Ovary (tissue), 9 donors: ENCODE measurements around the gene DUOXA2. TPM values are rescaled to one million over a fixed set of nuclear protein-coding genes. Genes with fewer than 3 reads are reported as not detected.
"Not testable (repeated sequence)": the region's sequence is repeated elsewhere in the genome, so short reads cannot be mapped to it uniquely, and the experiment has no call there.

Source experiments
- DNase-seq, 5 donors: peaks; one replicate each; pipeline ENCODE4 v3.0.0-alpha.2; 2019 to 2020
- H3K27ac ChIP-seq, 2 donors: fragments of 200-600 bp; one replicate each; pipeline versions ENCODE4 v1.5.1 to v1.8.0; 2019 to 2022
- H3K27me3 ChIP-seq: fragments of 200-600 bp; one replicate; pipeline ENCODE4 v1.8.0; 2022
- H3K36me3 ChIP-seq: fragments of 200-600 bp; sonication (generic); one replicate; pipeline ENCODE4 v1.5.1; 2019
- H3K4me1 ChIP-seq: one replicate; pipeline ENCODE4 v1.8.1; 2013; ENCODE audit warnings: mild to moderate bottlenecking, moderate library complexity; ENCODE audit not compliant: insufficient read depth
- H3K4me3 ChIP-seq: fragments of 200-600 bp; sonication (generic); one replicate; pipeline ENCODE4 v1.5.1; 2017
- H3K9me3 ChIP-seq, 2 donors: fragments of 200-600 bp in 1 of 2; sonication (generic) in 1 of 2; one replicate each; pipeline versions ENCODE4 v1.5.1 to v1.8.1; 2013 to 2019; ENCODE audit warnings: mild to moderate bottlenecking in 1 of 2, moderate library complexity in 1 of 2
- EP300 ChIP-seq: sonication (generic); formaldehyde crosslinking; IDR thresholded peaks from one replicate; pipeline ENCODE4 v1.6.1; 2017; ENCODE audit warnings: antibody characterized with exemption
- POLR2A ChIP-seq: fragments of 450-650 bp; IDR thresholded peaks from one replicate; pipeline ENCODE4 v1.6.1; 2017; ENCODE audit warnings: antibody characterized with exemption, mild to moderate bottlenecking, moderate library complexity
- WGBS, 3 donors: extraction: QIAGEN DNeasy Blood & Tissue Kit in 1 of 3; methylation state at CpG; one replicate each; pipeline versions ENCODE4 v1.1.5 to v1.1.7; 2013 to 2017; 5-methylcytosine and 5-hydroxymethylcytosine counted together
- intact Hi-C, 4 donors: fragments of 100-400 bp; cut with DNase I; formaldehyde crosslinking; loops; one replicate each; pipeline versions ENCODE4 v1.11.0 to v1.15.1; 2022 to 2023
- polyA plus RNA-seq, 2 donors: library from polyadenylated mRNA; stranded (reverse); fragments of 200-250 nt in 1 of 2; fragments of 350-450 nt in 1 of 2; fragmentation: Illumina TruSeq in 1 of 2; extraction: RNeasy Lipid Tissue Mini Kit (QIAGEN cat#74804) in 1 of 2; gene quantifications; one replicate each; pipeline ENCODE4 v1.2.3, GENCODE V29; 2013 to 2014
- total RNA-seq, 7 donors: library from RNA; depleted of rRNA in 2 of 7; stranded (reverse); fragments of >200 nt in 2 of 7; fragmentation: NEBNext Ultra II Directional in 3 of 7; extraction: Animal tissue kit (Norgen Biotek cat#: 25700) in 3 of 7; gene quantifications; one replicate each; pipeline versions ENCODE4 v1.1.0 to v1.2.4, GENCODE V29; 2016 to 2023
- TF ChIP-seq, protein P1 (sequence below), 3 donors: fragments of 450-650 bp in 2 of 3; fragments of 200-600 bp in 1 of 3; IDR thresholded peaks; one replicate each; pipeline versions ENCODE4 v1.5.1 to v1.8.0; 2016 to 2022; ENCODE audit warnings: antibody characterized with exemption in 3 of 3, mild to moderate bottlenecking in 1 of 3
- donor health status: DM: no; HTN: no; CAD: no; lungs with moderate emphysema.
- donor health status: DM: no; HTN: no; CAD: no.
- donor health status: Bipolar disorder and iron deficiency.
- donor health status: DM: yes; HTN: yes; CAD: no.
- donor health status: DM: no; HTN: no; CAD: no.
- donor health status: DM: yes; HTN: yes; CAD: no.

DUOXA2 gene
- total and polyA plus RNA-seq, 9 donors = 0.17 to 0.18 TPM; not detected in 7

GRCh38 chr15:45099549-45100165, 14.5 kb upstream of the DUOXA2 start:
- Histone ChIP-seq H3K27me3 (no peaks in the 10 kb centered on the region), H3K36me3 (no peaks in the 10 kb centered on the region), H3K4me1 (no peaks in the 10 kb centered on the region), H3K27ac (no peak overlapping the region), H3K4me3 (no peak overlapping the region), H3K9me3 (no peaks in the 10 kb centered on the region)
- intact Hi-C loops = no loop called here
- WGBS, 3 donors = 85 to 89% (median 87%) methylated on average over 23 of the region's 23 CpGs
- peak in 1 of 5 donors; percentile 15 for DNase-seq
- TF ChIP-seq POLR2A (no peak), EP300 (no peak)

GRCh38 chr15:45100884-45101625, 13.1 kb upstream of the DUOXA2 start:
- H3K9me3 ChIP-seq = no peaks in the 10 kb centered on the region
- intact Hi-C loops = no loop called here
- H3K4me3 ChIP-seq = no peak overlapping the region
- no peaks in the 10 kb centered on the region for H3K27me3 ChIP-seq
- 51 to 59% (median 56%) methylated on average over 7 of the region's 7 CpGs for WGBS, 3 donors
- H3K4me1 ChIP-seq = no peaks in the 10 kb centered on the region
- DNase-seq = peak in 1 of 5 donors; percentile 9
- H3K27ac ChIP-seq = no peak overlapping the region
- no peaks in the 10 kb centered on the region for H3K36me3 ChIP-seq
- TF ChIP-seq EP300 (no peak), POLR2A (no peak)
- TF ChIP-seq, protein P1, sequence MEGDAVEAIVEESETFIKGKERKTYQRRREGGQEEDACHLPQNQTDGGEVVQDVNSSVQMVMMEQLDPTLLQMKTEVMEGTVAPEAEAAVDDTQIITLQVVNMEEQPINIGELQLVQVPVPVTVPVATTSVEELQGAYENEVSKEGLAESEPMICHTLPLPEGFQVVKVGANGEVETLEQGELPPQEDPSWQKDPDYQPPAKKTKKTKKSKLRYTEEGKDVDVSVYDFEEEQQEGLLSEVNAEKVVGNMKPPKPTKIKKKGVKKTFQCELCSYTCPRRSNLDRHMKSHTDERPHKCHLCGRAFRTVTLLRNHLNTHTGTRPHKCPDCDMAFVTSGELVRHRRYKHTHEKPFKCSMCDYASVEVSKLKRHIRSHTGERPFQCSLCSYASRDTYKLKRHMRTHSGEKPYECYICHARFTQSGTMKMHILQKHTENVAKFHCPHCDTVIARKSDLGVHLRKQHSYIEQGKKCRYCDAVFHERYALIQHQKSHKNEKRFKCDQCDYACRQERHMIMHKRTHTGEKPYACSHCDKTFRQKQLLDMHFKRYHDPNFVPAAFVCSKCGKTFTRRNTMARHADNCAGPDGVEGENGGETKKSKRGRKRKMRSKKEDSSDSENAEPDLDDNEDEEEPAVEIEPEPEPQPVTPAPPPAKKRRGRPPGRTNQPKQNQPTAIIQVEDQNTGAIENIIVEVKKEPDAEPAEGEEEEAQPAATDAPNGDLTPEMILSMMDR (IDR thresholded peaks at IDR 0.05) = no peak

DNA sequence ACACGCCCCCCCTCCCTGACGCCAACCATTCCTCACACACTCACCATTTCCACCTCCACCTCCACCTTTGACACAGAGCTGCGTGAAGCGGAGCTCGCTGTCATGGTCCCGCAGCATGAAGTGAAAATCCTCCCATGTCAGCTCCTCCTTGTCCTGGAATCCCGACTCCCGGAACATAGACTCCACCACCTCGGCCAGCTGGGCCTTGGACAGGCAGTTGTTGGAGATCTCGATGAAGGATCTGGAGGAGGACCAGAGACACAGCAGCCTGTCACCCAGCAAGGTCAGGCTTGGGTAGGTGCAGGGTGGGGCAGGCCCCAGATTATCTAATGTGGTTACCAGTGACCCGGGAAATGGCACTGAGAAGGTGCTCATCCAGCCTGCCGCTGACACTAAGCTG, 12.4 kb upstream of the DUOXA2 start:
- no peaks in the 10 kb centered on the region for H3K4me1 ChIP-seq
- no peaks in the 10 kb centered on the region for H3K36me3 ChIP-seq
- no peaks in the 10 kb centered on the region for H3K27me3 ChIP-seq
- intact Hi-C loops = no loop called here
- WGBS, 3 donors = 91 to 95% (median 91%) methylated on average over 12 of the region's 12 CpGs
- no peaks in the 10 kb centered on the region for H3K9me3 ChIP-seq
- no peak overlapping the region for H3K4me3 ChIP-seq
- peak in 1 of 5 donors; percentile 7 for DNase-seq
- TF ChIP-seq, protein P1 (IDR thresholded peaks at IDR 0.05) = no peak
- TF ChIP-seq POLR2A = no peak
- no peak for TF ChIP-seq EP300
- no peak overlapping the region for H3K27ac ChIP-seq

GRCh38 chr15:45102226-45102625, 11.9 kb upstream of the DUOXA2 start:
- intact Hi-C loops = no loop called here
- WGBS, 3 donors = 89 to 92% (median 90%) methylated on average over 6 of the region's 6 CpGs
- TF ChIP-seq EP300 = no peak
- H3K27ac ChIP-seq = no peak overlapping the region
- no peaks in the 10 kb centered on the region for H3K36me3 ChIP-seq
- H3K27me3 ChIP-seq = no peaks in the 10 kb centered on the region
- peak in 1 of 5 donors; percentile 8 for DNase-seq
- no peaks in the 10 kb centered on the region for H3K4me1 ChIP-seq
- no peak overlapping the region for H3K4me3 ChIP-seq
- H3K9me3 ChIP-seq = no peaks in the 10 kb centered on the region

DNA sequence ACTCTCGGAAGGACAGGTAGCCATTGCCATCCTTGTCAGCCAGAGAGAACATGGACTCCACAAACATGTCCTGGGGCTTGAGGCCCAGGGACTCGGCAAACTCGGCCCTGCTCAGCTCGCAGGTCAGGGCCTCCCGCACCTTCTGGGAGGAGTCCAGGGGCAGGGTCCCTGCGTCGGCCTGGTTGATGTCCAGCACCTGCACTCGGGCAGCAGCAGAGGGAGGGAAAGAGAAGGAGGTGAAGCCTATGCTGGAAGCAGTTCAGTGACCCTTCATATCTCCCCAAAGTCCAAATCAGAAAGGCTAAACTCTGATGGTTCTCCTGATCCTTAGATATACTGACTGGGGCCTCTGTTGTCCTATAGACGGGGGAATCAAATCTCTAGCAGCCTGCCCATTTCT, 10.0 kb upstream of the DUOXA2 start:
- intact Hi-C loops, H3K27me3 ChIP-seq, H3K36me3 ChIP-seq, H3K9me3 ChIP-seq, H3K27ac ChIP-seq, H3K4me3 ChIP-seq, H3K4me1 ChIP-seq, DNase-seq: not testable (repeated sequence)
- WGBS, 3 donors = 76 to 87% (median 80%) methylated on average over 9 of the region's 9 CpGs

- Histone ChIP-seq H3K36me3 (no peaks in the 10 kb centered on the region), H3K27ac (no peak overlapping the region), H3K27me3 (no peaks in the 10 kb centered on the region), H3K9me3 (no peaks in the 10 kb centered on the region), H3K4me3 (no peak overlapping the region), H3K4me1 (no peaks in the 10 kb centered on the region)
- no peak for DNase-seq
- WGBS, 3 donors = 87 to 92% (median 91%) methylated on average over 11 of the region's 11 CpGs
- intact Hi-C loops = no loop called here
- TF ChIP-seq POLR2A (no peak), EP300 (no peak)
- TF ChIP-seq, protein P1 (IDR thresholded peaks at IDR 0.05) = no peak
Observed at GRCh38 chr15:45105586-45105985, 8.5 kb upstream of the DUOXA2 start.
